Motor neuron (in vitro differentiated cells): Measurements from ENCODE around the gene BIN1. TPM values are rescaled to one million over a fixed set of nuclear protein-coding genes. Genes with fewer than 3 reads are reported as not detected.

Experiments
- ATAC-seq, 8 experiments: fragments of 200-7000 bp; cut with Tn5 transposase; replicated peaks in 6 of 8; 2 replicates each; pipeline ENCODE4 v1.8.0; 2021; ENCODE audit warnings: mild to moderate bottlenecking in 8 of 8, moderate library complexity in 8 of 8
- H3K27ac ChIP-seq, 2 donors: fragments of 250-450 bp; sonication (Bioruptor Pico); 2 replicates each; pipeline ENCODE4 v1.9.0; 2021; ENCODE audit warnings: antibody characterized with exemption in 2 of 2, mild to moderate bottlenecking in 2 of 2, moderate library complexity in 1 of 2
- H3K4me1 ChIP-seq, 2 donors: fragments of 250-450 bp; sonication (Bioruptor Pico); replicated peaks in 1 of 2; 2 replicates each; pipeline ENCODE4 v1.6.1; 2021; ENCODE audit warnings: antibody characterized with exemption in 2 of 2, mild to moderate bottlenecking in 2 of 2, moderate library complexity in 1 of 2
- H3K4me3 ChIP-seq, 5 donors: fragments of 250-450 bp; sonication (Bioruptor Pico); 2 replicates each; pipeline ENCODE4 v1.9.0; 2021; ENCODE audit warnings: antibody characterized with exemption in 5 of 5, mild to moderate bottlenecking in 5 of 5, moderate library complexity in 4 of 5
- WGBS, 10 experiments: fragments of 450-650 bp; shearing (Covaris generic); methylation state at CpG; one replicate each; pipeline ENCODE4 v1.0.0; 2022; 5-methylcytosine and 5-hydroxymethylcytosine counted together
- in situ Hi-C, 9 experiments: fragments of 400-800 bp; cut with MboI; loops; one replicate each; pipeline ENCODE4 v1.15.0; 2021; ENCODE audit warnings: low sequenced_read_pairs in 9 of 9, low pct_unique_long_range_greater_than_20kb in 2 of 9; ENCODE audit not compliant: unreplicated experiment in 9 of 9
- total RNA-seq, 8 experiments: library from RNA; unstranded; fragments of 300-600 nt; gene quantifications; 2 replicates each; pipeline versions ENCODE4 v1.2.3 to v1.2.4, GENCODE V29; 2022

Gene BIN1
- total RNA-seq, 8 experiments from 2014 or later = 44.7 to 107 (median 49.6) TPM

GRCh38 chr2:127047054-127047453, 59.9 kb downstream of the BIN1 start:
- H3K4me1 ChIP-seq = peaks cover 0 to 8% of the 10 kb centered on the region in 2 donors
- no peak for ATAC-seq
- WGBS, 10 experiments = 89 to 100% (median 97%) methylated on average over 1 to 6 of the region's 8 CpGs; no CpG with 5 or more reads in 4 of the 10 experiments
- in situ Hi-C loops = no loop called here
- no peak overlapping the region for H3K4me3 ChIP-seq
- no peak overlapping the region for H3K27ac ChIP-seq

- ATAC-seq = no peak
- in situ Hi-C loops = no loop called here
- WGBS, 10 experiments = 80 to 93% (median 80%) methylated on average over 1 to 3 of the region's 3 CpGs; no CpG with 5 or more reads in 6 of the 10 experiments
Measured at GRCh38 chr2:127046579-127046978, 60.4 kb downstream of the BIN1 start.

GRCh38 chr2:127045792-127046501, 61.0 kb downstream of the BIN1 start:
- Histone ChIP-seq H3K27ac (no peak overlapping the region), H3K4me1 (peaks cover 0 to 8% of the 10 kb centered on the region in 2 donors), H3K4me3 (no peak overlapping the region)
- ATAC-seq = peak in 3 of 8 experiments; percentile 3 to 25 (median 20)
- 90 to 94% methylated on average over 2 to 5 of the region's 20 CpGs; no CpG with 5 or more reads in 8 of the 10 experiments for whole genome bisulfite sequencing, 10 experiments
- in situ Hi-C loops = no loop called here

More at GRCh38 chr2:127046579-127046978, 60.4 kb downstream of the BIN1 start:
- H3K27ac ChIP-seq = no peak overlapping the region
- H3K4me3 ChIP-seq = no peak overlapping the region
- peaks cover 0 to 8% of the 10 kb centered on the region in 2 donors for H3K4me1 ChIP-seq

- H3K27ac ChIP-seq = no peak overlapping the region
- H3K4me1 ChIP-seq = peaks cover 0 to 5% of the 10 kb centered on the region in 2 donors
- peak in 2 of 8 experiments; percentile 36 to 37 for ATAC-seq
- no peak overlapping the region for H3K4me3 ChIP-seq
- in situ Hi-C loops = no loop called here
- 80 to 100% methylated on average over 1 to 5 of the region's 20 CpGs; no CpG with 5 or more reads in 8 of the 10 experiments for WGBS, 10 experiments
Measured at GRCh38 chr2:127044977-127045661, 61.8 kb downstream of the BIN1 start.

GRCh38 chr2:127044165-127044718, 62.7 kb downstream of the BIN1 start:
- H3K4me1 ChIP-seq = no peaks in the 10 kb centered on the region
- no peak overlapping the region for H3K27ac ChIP-seq
- 91 to 100% (median 98%) methylated on average over 2 to 4 of the region's 4 CpGs for WGBS, 10 experiments
- no peak overlapping the region for H3K4me3 ChIP-seq
- in situ Hi-C loops = no loop called here
- no peak for ATAC-seq

DNA sequence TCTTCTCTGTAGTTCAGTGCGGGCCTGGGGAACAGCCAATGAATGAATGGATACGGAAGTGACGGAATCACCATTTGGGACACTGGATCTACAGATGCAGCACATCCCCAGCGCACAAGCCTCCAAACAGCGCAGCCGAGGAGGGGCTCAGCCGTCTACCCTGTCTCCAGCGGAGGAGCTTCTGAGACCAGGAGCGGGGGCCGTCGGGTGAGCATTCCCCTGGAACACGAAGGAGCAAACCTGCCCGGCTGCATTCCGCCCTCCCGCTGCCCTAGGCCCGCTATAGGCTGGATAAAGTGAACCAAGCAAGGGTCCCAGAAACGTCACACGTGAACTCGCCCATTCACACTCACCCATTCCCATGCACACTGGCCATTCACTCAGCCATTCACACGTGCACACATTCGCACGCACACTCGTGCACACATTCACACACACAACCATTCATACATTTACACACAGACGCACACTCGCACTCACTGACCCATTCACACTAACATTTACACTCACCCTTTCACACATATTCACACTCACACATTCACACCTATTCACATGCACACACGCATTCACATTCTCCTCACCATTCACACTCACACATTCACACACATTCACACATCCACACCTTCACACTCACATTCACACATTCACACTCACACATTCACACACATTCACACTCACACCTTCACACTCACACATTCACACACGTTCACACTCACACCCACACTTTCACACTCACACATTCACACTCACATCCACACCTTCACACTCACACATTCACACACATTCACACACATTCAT, 63.4 kb downstream of the BIN1 start:
- ATAC-seq = no peak
- 50 to 100% (median 89%) methylated on average over 2 to 19 of the region's 27 CpGs for WGBS, 10 experiments
- in situ Hi-C loops = no loop called here
- H3K27ac ChIP-seq = no peak overlapping the region
- no peaks in the 10 kb centered on the region for H3K4me1 ChIP-seq
- H3K4me3 ChIP-seq = no peak overlapping the region

DNA sequence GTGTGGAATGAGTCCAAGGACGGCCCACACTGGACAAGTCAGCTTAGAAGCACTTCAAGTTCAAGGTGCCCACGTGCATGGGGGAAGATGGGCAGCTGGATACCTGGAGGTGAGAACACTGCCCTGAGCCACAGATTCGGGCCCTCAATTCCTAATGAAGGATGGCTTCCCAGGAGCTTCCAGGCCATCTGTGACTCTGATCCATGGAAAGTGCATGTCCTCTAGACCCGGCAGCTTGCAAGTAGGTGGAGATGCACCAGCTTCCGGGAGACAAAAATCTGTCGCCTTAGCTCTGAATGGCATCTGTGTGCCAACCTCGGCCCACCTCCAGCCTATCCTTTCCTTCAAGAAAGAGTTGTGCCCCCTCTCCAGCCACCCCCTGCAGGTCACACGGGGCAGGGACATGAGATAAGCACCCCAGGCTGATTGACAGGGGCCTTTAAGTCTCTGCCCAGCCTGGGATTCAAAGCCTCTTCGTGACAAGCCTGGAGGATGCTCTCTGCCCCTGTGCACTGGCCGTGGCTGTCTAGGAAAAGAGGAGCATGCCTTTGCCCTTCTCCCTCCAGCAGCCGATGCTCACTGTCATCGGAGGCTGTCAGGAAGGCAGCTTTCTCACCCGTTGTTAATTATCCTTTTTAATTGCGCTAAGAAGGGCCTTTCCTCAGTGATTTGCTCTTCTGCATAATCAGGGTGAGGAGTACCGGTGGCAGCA, 65.5 kb downstream of the BIN1 start:
- Histone ChIP-seq H3K4me1 (no peaks in the 10 kb centered on the region), H3K27ac (no peak overlapping the region), H3K4me3 (no peak overlapping the region)
- ATAC-seq = peak in 2 of 8 experiments; percentile 25 to 30
- 10 to 100% (median 80%) methylated on average over 2 to 6 of the region's 15 CpGs; no CpG with 5 or more reads in 2 of the 10 experiments for WGBS, 10 experiments
- in situ Hi-C loops = no loop called here

DNA sequence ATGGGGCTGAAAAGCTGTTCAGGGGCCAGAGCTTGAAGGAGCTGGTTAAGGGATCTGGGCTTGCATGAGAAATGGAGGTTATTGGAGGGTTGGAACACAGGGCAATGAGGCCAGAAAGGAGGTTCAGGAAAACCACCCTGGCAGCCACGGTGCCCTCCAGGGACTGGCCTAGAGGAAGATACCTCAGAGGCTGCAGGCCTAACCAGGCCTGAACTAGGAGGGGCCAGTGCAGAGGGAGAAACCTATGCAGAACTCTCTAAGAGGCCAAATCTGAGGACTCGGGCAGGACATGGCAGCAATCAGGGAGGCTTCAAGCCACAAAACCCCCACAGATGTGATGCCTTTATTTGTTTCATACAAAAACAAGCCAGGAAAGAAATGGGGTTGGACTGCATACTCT, 66.8 kb downstream of the BIN1 start:
- no peak for ATAC-seq
- Histone ChIP-seq H3K4me1 (no peaks in the 10 kb centered on the region), H3K27ac (no peak overlapping the region), H3K4me3 (no peak overlapping the region)
- 50 to 100% (median 100%) methylated on average over 1 to 2 of the region's 2 CpGs; no CpG with 5 or more reads in 4 of the 10 experiments for WGBS, 10 experiments
- in situ Hi-C loops = no loop called here

GRCh38 chr2:127039387-127040031, 67.4 kb downstream of the BIN1 start:
- no peak overlapping the region for H3K27ac ChIP-seq
- H3K4me1 ChIP-seq = peaks cover 0 to 5% of the 10 kb centered on the region in 2 donors
- in situ Hi-C loops = no loop called here
- 64 to 100% (median 93%) methylated on average over 1 to 6 of the region's 14 CpGs; no CpG with 5 or more reads in 3 of the 10 experiments for WGBS, 10 experiments
- no peak overlapping the region for H3K4me3 ChIP-seq
- ATAC-seq = no peak

GRCh38 chr2:127037476-127037875, 69.5 kb downstream of the BIN1 start:
- ATAC-seq = no peak
- peaks cover 8 to 9% of the 10 kb centered on the region in 2 donors for H3K4me1 ChIP-seq
- H3K4me3 ChIP-seq = no peak overlapping the region
- in situ Hi-C loops = no loop called here
- H3K27ac ChIP-seq = no peak overlapping the region

DNA sequence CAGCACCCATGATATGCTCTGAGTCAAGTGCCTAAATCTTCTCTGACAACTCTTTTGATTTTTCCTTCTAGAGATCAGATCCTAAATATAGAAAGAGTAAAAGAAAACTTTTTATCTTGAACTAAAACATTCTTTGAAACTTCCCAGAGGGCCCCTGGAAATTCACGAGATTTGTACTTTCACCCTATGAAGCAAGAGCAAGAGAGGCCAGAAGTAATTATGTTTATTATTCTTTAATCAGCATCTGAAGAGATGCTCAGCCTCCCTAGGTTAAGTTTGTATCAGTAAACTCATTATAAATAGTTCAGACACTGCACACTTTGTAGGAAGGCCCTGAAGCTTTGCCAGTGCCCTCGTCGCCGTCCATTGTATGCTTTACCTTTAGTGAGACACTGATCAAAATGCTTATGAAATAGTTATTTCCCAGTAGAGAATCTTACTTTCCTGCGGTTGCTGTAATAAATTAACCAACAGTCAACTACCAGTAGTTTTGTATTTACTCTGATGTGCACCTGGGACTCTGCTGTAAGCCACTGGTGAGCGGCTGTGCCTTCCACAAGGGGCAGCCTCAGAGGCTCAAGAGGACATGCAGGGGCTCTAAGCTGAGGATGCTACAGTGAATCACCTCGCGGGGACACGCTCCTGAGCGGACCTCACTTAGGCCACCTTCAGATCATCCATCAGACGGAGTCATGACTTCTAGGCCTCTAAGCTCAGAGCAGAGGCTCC, 71.9 kb downstream of the BIN1 start:
- 70 to 100% (median 84%) methylated on average over 1 to 10 of the region's 11 CpGs for WGBS, 10 experiments
- H3K4me1 ChIP-seq = peaks cover 8 to 9% of the 10 kb centered on the region in 2 donors
- no peak overlapping the region for H3K27ac ChIP-seq
- peak in 5 of 8 experiments; percentile 38 to 61 (median 52) for ATAC-seq
- no peak overlapping the region for H3K4me3 ChIP-seq
- in situ Hi-C loops = no loop called here
